PFSK-1 (cell line): Measurements from ENCODE around the gene TYMP.

Source experiments
- POLR2AphosphoS5 ChIP-seq: IDR thresholded peaks from 2 replicates; pipeline ENCODE4 v1.6.1; 2012; ENCODE audit warnings: low read depth, mild to moderate bottlenecking, control low read depth, low read length, moderate library complexity
- TF ChIP-seq, protein P1 (sequence below), 2 experiments: IDR thresholded peaks; 2 replicates each; pipeline versions ENCODE4 v1.6.1 to v1.8.0; 2011 to 2012; ENCODE audit warnings: low read depth in 2 of 2, low read length in 2 of 2, control low read depth in 1 of 2, inconsistent platforms in 1 of 2, mild to moderate bottlenecking in 1 of 2, moderate library complexity in 1 of 2; ENCODE audit not compliant: insufficient read depth in 1 of 2

DNA sequence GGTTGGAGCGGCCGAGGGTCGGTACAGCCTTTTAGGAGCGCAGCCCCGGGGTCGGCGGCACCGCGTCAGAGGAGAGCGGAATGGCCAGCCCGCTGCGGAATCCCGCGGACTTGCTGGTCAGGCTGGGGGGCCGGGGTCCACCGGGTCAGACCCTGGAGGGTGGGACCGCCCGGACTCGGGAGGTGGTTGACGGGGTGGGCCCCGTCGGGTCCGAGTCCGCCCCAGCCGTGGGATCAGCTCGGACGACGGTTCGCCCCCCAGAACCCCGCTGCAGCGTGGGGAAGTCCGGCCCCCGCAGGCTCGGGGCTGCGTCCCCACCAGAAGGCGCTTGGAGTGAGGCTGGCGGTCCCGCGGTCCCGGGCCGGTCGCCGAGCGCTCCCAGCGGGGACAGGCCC lies 48.8 kb downstream of the TYMP start:
- TF ChIP-seq POLR2AphosphoS5 = no peak
- TF ChIP-seq, protein P1, sequence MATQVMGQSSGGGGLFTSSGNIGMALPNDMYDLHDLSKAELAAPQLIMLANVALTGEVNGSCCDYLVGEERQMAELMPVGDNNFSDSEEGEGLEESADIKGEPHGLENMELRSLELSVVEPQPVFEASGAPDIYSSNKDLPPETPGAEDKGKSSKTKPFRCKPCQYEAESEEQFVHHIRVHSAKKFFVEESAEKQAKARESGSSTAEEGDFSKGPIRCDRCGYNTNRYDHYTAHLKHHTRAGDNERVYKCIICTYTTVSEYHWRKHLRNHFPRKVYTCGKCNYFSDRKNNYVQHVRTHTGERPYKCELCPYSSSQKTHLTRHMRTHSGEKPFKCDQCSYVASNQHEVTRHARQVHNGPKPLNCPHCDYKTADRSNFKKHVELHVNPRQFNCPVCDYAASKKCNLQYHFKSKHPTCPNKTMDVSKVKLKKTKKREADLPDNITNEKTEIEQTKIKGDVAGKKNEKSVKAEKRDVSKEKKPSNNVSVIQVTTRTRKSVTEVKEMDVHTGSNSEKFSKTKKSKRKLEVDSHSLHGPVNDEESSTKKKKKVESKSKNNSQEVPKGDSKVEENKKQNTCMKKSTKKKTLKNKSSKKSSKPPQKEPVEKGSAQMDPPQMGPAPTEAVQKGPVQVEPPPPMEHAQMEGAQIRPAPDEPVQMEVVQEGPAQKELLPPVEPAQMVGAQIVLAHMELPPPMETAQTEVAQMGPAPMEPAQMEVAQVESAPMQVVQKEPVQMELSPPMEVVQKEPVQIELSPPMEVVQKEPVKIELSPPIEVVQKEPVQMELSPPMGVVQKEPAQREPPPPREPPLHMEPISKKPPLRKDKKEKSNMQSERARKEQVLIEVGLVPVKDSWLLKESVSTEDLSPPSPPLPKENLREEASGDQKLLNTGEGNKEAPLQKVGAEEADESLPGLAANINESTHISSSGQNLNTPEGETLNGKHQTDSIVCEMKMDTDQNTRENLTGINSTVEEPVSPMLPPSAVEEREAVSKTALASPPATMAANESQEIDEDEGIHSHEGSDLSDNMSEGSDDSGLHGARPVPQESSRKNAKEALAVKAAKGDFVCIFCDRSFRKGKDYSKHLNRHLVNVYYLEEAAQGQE (IDR thresholded peaks at IDR 0.05; ENCODE audit: insufficient read depth in 1 of 2, low read depth in 2 of 2, low read length in 2 of 2) = no peak
